ENCODE data around the gene SH3GLB2. TPM values are rescaled to one million over a fixed set of nuclear protein-coding genes. Genes with fewer than 3 reads are reported as not detected.
A peak's percentile ranks its signal among the peaks of the same experiment; 100 is the strongest.

SH3GLB2 gene
- total RNA-seq: 10 to 100 TPM; 87.0 to 90.5 TPM

DNA sequence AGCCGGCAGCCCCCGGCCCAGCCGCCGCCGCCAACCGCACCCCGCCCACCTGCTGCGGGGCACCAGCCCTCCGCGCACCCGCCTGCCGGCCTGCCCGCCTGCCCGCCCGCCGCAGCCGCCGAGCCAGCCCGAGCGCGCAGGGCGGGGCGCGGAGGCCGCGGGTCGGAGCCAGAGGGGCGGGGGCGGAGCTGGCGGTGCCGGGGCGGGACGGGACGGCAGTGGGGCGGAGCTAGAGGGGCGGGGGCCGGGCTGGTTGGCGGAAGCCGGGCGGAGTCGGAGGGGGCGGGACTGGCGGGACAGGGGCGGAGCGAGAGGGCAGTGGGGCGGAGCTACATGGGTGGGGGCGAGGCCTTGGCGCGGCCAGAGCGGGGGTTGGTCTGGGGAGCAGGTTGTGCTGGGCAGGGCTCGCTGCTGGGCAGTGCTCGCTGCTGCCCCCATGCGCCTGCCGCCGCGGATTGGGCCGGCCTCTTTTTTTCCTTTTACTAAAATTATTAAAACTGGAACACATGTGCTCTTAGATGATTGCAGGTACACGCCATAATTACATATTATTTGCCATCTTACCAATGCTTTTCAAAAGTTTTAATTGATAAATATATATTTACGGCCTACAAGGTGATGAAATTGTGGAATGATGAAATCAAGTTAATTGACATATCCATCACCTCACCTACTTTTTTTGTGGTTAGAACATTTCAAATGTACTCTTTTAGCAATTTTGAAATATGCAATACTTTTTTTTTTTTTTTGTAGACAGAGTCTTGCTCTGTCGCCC, at the start of gene SH3GLB2:
Gene SH3GLB2 (minus strand): TSS at position 140 of the 775 bp plus-strand sequence. CDS start 177 bp downstream, outside the sequence.
- no peaks in the 10 kb centered on the region for H3K36me3 Mint-ChIP-seq (ENCODE audit: low read depth)
- peak within 1 kb of the TSS; percentile 74 for H3K27ac Mint-ChIP-seq
- ChIA-PET POLR2A (interaction anchor here (1.0 to 1.6 kb wide), 4 partner anchors 8 to 305 kb away, joined by 3 to 5 read pairs (median 4); partner anchors contain the start of genes MIGA2 and ZDHHC12), CTCF (interaction anchor here (0.6 to 1.7 kb wide), 8 partner anchors 8 to 221 kb away, joined by 3 to 7 read pairs (median 3); partner anchors contain the start of genes ENDOG and MIGA2)
- H3K27me3 Mint-ChIP-seq: no peaks in the 10 kb centered on the region
- no peaks in the 10 kb centered on the region for H3K9me3 Mint-ChIP-seq
- DNase-seq: peak; percentile 94
- H3K4me1 Mint-ChIP-seq: peaks cover 29% of the 10 kb centered on the region
- peak within 1 kb of the TSS; percentile 84 for H3K4me3 Mint-ChIP-seq

- H3K27me3 Mint-ChIP-seq: no peaks in the 10 kb centered on the region
- POLR2A ChIA-PET: interaction anchor here (0.8 to 1.1 kb wide), 2 partner anchors 10 to 34 kb away, joined by 3 to 4 read pairs; partner anchors contain the start of gene PTPA
- peaks cover 36% of the 10 kb centered on the region for H3K4me1 Mint-ChIP-seq
- no peak overlapping the region for H3K27ac Mint-ChIP-seq
- CTCF ChIA-PET: no interaction called here
- H3K4me3 Mint-ChIP-seq: no peak overlapping the region
- H3K9me3 Mint-ChIP-seq: no peaks in the 10 kb centered on the region
- DNase-seq: no peak
- H3K36me3 Mint-ChIP-seq (ENCODE audit: low read depth): no peaks in the 10 kb centered on the region
Observed at GRCh38 chr9:129077236-129077635, 49.1 kb upstream of the SH3GLB2 start.

GRCh38 chr9:129076640-129077037, 48.5 kb upstream of the SH3GLB2 start:
- Mint-ChIP-seq H3K4me3 (no peak overlapping the region), H3K9me3 (no peaks in the 10 kb centered on the region), H3K27ac (no peak overlapping the region), H3K36me3 (ENCODE audit: low read depth) (peaks cover 2% of the 10 kb centered on the region), H3K27me3 (no peaks in the 10 kb centered on the region), H3K4me1 (peaks cover 34% of the 10 kb centered on the region)
- ChIA-PET POLR2A (interaction anchor here (0.6 kb wide), 1 partner anchor 181 kb away, joined by 3 read pairs; no protein-coding TSS in a partner anchor), CTCF (no interaction called here)
- DNase-seq: no peak

GRCh38 chr9:129075996-129076639, 48.0 kb upstream of the SH3GLB2 start:
- H3K9me3 Mint-ChIP-seq: no peaks in the 10 kb centered on the region
- no peaks in the 10 kb centered on the region for H3K27me3 Mint-ChIP-seq
- no peak for DNase-seq
- CTCF ChIA-PET: no interaction called here
- H3K4me1 Mint-ChIP-seq: peaks cover 35% of the 10 kb centered on the region
- H3K4me3 Mint-ChIP-seq: no peak overlapping the region
- POLR2A ChIA-PET: interaction anchor here (0.6 kb wide), 1 partner anchor 180 kb away, joined by 3 read pairs; no protein-coding TSS in a partner anchor
- peaks cover 2% of the 10 kb centered on the region for H3K36me3 Mint-ChIP-seq (ENCODE audit: low read depth)
- no peak overlapping the region for H3K27ac Mint-ChIP-seq

DNA sequence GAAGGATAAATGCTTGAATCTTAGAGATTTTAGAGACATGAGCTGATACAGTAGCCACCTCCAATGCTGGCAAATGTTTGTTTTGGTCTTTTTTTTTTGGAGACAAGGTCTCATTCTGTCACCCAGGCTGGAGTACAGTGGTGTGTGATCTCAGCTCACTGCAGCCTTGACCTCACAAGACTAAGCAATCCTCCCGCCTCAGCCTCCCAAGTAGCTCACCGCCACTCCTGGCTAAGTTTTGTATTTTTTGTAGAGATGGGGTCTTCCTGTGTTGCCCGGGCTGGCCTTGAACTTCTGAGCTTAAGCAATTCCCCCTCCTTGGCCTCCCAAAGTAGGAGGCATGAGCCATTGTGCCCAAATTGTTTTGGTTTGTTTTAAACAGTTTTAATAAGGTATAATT, 46.0 kb upstream of the SH3GLB2 start:
- CTCF ChIA-PET: interaction anchor here (1.5 kb wide), 1 partner anchor 58 kb away, joined by 4 read pairs; no protein-coding TSS in a partner anchor
- Mint-ChIP-seq H3K27me3 (no peaks in the 10 kb centered on the region), H3K4me1 (peaks cover 31% of the 10 kb centered on the region), H3K4me3 (no peak overlapping the region), H3K27ac (no peak overlapping the region), H3K36me3 (ENCODE audit: low read depth) (peaks cover 2% of the 10 kb centered on the region), H3K9me3 (no peaks in the 10 kb centered on the region)
- DNase-seq: no peak
- POLR2A ChIA-PET: no interaction called here

DNA sequence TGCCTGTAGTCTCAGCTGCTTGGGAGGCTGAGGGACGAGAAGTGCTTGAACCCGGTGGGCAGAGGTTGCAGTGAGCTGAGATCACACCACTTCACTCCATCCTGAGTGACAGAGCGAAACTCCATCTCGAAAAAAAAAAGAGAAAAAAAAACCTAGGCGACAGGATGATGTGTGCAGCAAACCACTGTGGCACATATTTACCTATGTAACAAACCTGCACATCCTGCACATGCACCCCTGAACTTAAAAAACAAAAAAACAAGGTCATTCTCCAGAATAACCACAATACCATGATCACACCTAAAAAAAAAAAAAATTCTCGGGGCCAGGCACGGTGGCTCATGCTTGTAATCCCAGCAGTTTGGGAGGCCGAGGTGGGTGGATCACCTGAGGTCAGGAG, 45.3 kb upstream of the SH3GLB2 start:
- Mint-ChIP-seq H3K9me3 (no peaks in the 10 kb centered on the region), H3K4me1 (peaks cover 37% of the 10 kb centered on the region), H3K4me3 (no peak overlapping the region), H3K36me3 (ENCODE audit: low read depth) (peaks cover 7% of the 10 kb centered on the region), H3K27ac (peak overlapping the region; percentile 74), H3K27me3 (no peaks in the 10 kb centered on the region)
- no peak for DNase-seq
- CTCF ChIA-PET: interaction anchor here (1.5 kb wide), 1 partner anchor 58 kb away, joined by 4 read pairs; no protein-coding TSS in a partner anchor
- POLR2A ChIA-PET: no interaction called here

DNA sequence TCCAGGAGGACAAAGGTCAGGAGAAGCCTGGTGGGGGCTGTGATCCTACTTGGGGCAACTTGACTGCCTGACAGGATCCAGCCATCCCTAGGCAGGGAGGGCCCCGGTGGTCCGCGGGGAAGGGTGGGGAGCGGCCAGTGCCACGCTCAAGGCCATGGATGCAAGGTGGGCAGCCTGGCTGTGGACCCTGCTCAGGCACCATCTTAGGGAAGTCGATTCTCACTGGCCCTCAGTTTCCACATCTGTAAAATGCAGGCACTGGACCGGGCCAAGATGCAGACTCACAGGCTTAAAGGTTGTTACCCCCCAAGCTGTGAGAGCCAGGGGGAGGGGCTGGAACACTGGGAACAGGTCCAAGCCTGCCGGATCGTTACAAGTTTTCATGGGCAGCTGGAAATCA, 44.0 kb upstream of the SH3GLB2 start:
- POLR2A ChIA-PET: interaction anchor here (0.9 to 4.6 kb wide), 2 partner anchors 9 to 35 kb away, joined by 3 to 25 read pairs; partner anchors contain the start of gene DOLPP1
- CTCF ChIA-PET: interaction anchor here (0.5 kb wide), 1 partner anchor 100 kb away, joined by 3 read pairs; no protein-coding TSS in a partner anchor
- Mint-ChIP-seq H3K27ac (peak overlapping the region; percentile 52), H3K4me3 (no peak overlapping the region), H3K4me1 (peaks cover 39% of the 10 kb centered on the region), H3K9me3 (no peaks in the 10 kb centered on the region), H3K36me3 (ENCODE audit: low read depth) (peaks cover 8% of the 10 kb centered on the region), H3K27me3 (no peaks in the 10 kb centered on the region)
- DNase-seq: no peak

- CTCF ChIA-PET: interaction anchor here (0.5 kb wide), 1 partner anchor 100 kb away, joined by 3 read pairs; no protein-coding TSS in a partner anchor
- H3K4me1 Mint-ChIP-seq: peaks cover 39% of the 10 kb centered on the region
Observed at GRCh38 chr9:129071526-129072126, 43.5 kb upstream of the SH3GLB2 start.

DNA sequence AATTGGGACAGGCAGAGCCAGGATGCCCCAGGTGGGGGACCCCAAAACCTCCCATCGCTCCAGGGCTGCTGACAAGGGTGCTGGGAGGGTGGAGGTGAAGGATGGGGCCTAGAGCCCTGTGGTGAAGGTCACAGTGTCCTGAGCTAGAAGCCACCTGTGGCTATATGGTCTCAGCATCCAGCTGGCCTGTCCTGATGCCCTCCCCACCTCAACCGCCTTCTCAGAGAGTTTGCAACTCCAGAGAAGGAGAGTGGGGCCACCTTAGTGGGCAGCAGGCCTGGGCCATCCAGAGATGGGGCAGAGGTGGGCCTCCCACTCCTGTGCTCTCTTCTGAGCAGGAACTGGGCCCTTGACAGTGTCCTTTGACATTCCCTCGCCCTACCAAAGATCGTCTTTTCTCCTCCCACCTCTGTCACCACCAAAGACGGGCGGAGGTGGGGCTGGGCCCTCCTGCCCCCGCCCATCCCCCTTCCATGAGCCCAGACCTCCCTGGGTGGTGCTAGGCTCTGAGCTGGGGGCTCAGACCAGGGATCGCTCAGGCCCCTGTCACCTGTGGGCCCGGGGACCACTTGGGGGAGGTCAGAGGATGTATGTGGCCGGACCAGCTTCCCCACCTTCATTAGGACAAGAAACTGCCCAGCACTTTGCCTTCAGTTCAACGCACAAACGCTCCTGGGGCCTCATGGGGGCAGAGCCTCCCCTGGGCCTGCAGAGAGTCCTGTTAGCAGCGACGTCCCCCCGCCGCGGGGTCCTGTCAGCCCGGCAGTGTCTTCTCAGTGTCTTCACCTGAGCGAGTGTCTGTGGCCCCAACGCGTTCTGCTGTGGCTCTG, 42.8 kb upstream of the SH3GLB2 start:
- POLR2A ChIA-PET: interaction anchor here (0.9 to 4.6 kb wide), 2 partner anchors 10 to 33 kb away, joined by 3 to 25 read pairs; partner anchors contain the start of gene DOLPP1
- CTCF ChIA-PET: no interaction called here
- DNase-seq: no peak
- H3K27me3 Mint-ChIP-seq: no peaks in the 10 kb centered on the region
- H3K27ac Mint-ChIP-seq: no peak overlapping the region
- H3K9me3 Mint-ChIP-seq: no peaks in the 10 kb centered on the region
- no peak overlapping the region for H3K4me3 Mint-ChIP-seq
- H3K36me3 Mint-ChIP-seq (ENCODE audit: low read depth): peaks cover 10% of the 10 kb centered on the region
- peaks cover 39% of the 10 kb centered on the region for H3K4me1 Mint-ChIP-seq

More at GRCh38 chr9:129071526-129072126, 43.5 kb upstream of the SH3GLB2 start:
- Mint-ChIP-seq H3K27ac (peak overlapping the region; percentile 52), H3K9me3 (no peaks in the 10 kb centered on the region), H3K27me3 (no peaks in the 10 kb centered on the region), H3K4me3 (no peak overlapping the region), H3K36me3 (ENCODE audit: low read depth) (peaks cover 8% of the 10 kb centered on the region)
- peak; percentile 54 for DNase-seq
- POLR2A ChIA-PET: interaction anchor here (0.9 to 4.6 kb wide), 2 partner anchors 10 to 34 kb away, joined by 3 to 25 read pairs; partner anchors contain the start of gene DOLPP1

GRCh38 chr9:129069862-129070641, 41.9 kb upstream of the SH3GLB2 start:
- no peak for DNase-seq
- peaks cover 39% of the 10 kb centered on the region for H3K4me1 Mint-ChIP-seq
- H3K9me3 Mint-ChIP-seq: no peaks in the 10 kb centered on the region
- ChIA-PET POLR2A (interaction anchor here (1.5 to 4.6 kb wide), 2 partner anchors 11 to 517 kb away, joined by 5 to 25 read pairs; partner anchors contain the start of genes DOLPP1 and SPTAN1), CTCF (no interaction called here)
- no peak overlapping the region for H3K27ac Mint-ChIP-seq
- no peak overlapping the region for H3K4me3 Mint-ChIP-seq
- H3K36me3 Mint-ChIP-seq (ENCODE audit: low read depth): peaks cover 15% of the 10 kb centered on the region
- no peaks in the 10 kb centered on the region for H3K27me3 Mint-ChIP-seq

DNA sequence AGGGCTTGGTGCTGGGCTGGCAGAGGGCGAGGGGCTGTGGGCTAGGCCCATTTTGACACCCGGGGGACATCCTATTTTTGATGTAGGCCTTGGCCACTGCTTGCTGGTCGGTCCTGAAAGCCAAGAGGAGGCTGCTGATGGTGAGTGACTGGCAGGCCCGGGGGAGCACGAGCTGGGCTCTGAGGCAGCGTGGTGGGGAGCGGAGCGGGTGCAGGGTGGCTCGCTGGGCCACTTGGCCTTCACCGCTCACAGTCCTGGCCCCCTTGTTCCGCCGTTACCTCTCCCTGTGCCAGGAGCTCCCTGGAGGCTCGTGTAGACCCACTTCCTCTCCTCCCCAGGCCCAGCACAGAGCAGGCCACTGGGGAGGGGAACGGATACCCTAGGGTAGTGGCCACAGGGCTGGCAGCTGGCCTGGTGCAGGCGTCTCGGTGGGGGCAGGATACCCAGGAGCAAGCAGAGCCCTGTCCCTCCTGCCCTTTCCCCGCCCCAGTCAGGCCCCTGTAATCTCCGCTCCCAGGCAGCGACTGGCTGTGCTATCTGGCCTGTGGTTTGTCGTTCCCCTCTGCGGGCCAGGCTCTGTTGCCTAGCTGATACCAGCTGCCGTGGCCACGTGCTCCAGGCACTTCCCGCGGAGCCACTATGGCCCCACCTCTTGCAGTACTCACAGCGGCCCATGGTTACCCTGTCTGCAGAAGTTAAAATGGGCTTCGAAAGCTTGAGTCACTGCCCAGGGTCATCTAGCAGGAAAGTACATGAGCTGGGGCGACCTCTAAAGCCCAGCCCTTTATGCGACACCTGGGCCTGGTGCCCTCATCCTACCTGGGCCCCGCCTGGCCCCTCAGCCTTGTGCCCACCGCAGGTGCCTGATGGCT, 41.1 kb upstream of the SH3GLB2 start:
- CTCF ChIA-PET: no interaction called here
- Mint-ChIP-seq H3K9me3 (no peaks in the 10 kb centered on the region), H3K36me3 (ENCODE audit: low read depth) (peaks cover 18% of the 10 kb centered on the region), H3K4me3 (no peak overlapping the region), H3K4me1 (peaks cover 36% of the 10 kb centered on the region), H3K27me3 (no peaks in the 10 kb centered on the region), H3K27ac (peak overlapping the region; percentile 58)
- POLR2A ChIA-PET: interaction anchor here (0.9 to 4.6 kb wide), 3 partner anchors 12 to 517 kb away, joined by 3 to 25 read pairs (median 5); partner anchors contain the start of genes DOLPP1, SH3GLB2 and SPTAN1
- DNase-seq: peak; percentile 74

Data from activated CD4-positive, alpha-beta memory T cell treated with anti-CD3 and anti-CD28 coated beads, Interleukin-2, amount 10 ng/mL, durations not matched to agents 7 days and 5 days (primary cell).